Mucosa of rectum (tissue), 2 donors: ENCODE data around the gene FIG4.
"Not testable (repeated sequence)": the region's sequence is repeated elsewhere in the genome, so short reads cannot be mapped to it uniquely, and the experiment has no call there.

Experiments
- H3K27ac ChIP-seq, 2 donors: one replicate each; pipeline ENCODE4 v1.7.0; 2013; ENCODE audit warnings: inconsistent platforms in 2 of 2, low read depth in 2 of 2, low read length in 2 of 2
- H3K27me3 ChIP-seq, 2 donors: one replicate each; pipeline ENCODE4 v1.7.0; 2013; ENCODE audit warnings: low read length in 2 of 2; ENCODE audit not compliant: control insufficient read depth in 2 of 2, insufficient read depth in 2 of 2
- H3K36me3 ChIP-seq, 2 donors: one replicate each; pipeline ENCODE4 v1.7.0; 2013; ENCODE audit warnings: low read length in 2 of 2; ENCODE audit not compliant: control insufficient read depth in 2 of 2, insufficient read depth in 2 of 2
- H3K4me1 ChIP-seq, 2 donors: one replicate each; pipeline ENCODE4 v1.7.0; 2013; ENCODE audit warnings: low read length in 2 of 2, mild to moderate bottlenecking in 1 of 2; ENCODE audit not compliant: control insufficient read depth in 2 of 2, insufficient read depth in 2 of 2
- H3K4me3 ChIP-seq, 2 donors: one replicate each; pipeline ENCODE4 v1.7.0; 2013; ENCODE audit warnings: low read length in 2 of 2
- H3K9ac ChIP-seq, 2 donors: one replicate each; pipeline ENCODE4 v1.7.0; 2013; ENCODE audit warnings: low read length in 2 of 2, low read depth in 1 of 2, mild to moderate bottlenecking in 1 of 2
- H3K9me3 ChIP-seq, 2 donors: one replicate each; pipeline ENCODE4 v1.7.0; 2013; ENCODE audit warnings: low read length in 2 of 2; ENCODE audit not compliant: control insufficient read depth in 2 of 2
- donor health status: healthy.
- donor health status: Normal muscosa, but diverticular disease.

The FIG4 gene

DNA sequence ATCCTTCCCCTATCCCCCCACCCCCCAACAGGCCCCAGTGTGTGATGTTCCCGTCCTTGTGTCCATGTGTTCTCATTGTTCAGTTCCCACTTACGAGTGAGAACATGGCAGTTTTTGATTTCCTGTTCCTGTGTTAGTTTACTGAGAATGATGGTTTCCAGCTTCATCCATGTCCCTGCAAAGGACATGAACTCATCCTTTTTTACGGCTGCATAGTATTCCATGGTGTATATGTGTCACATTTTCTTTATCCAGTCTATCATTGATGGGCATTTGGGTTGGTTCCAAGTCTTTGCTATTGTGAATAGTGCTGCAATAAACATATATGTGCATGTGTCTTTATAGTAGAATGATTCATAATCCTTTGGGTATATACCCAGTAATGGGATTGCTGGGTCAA lies 53.7 kb downstream of the FIG4 start:
- H3K9ac ChIP-seq, H3K4me3 ChIP-seq, H3K4me1 ChIP-seq, H3K27ac ChIP-seq, H3K27me3 ChIP-seq, H3K9me3 ChIP-seq: not testable (repeated sequence)
- peaks cover 11 to 13% of the 10 kb centered on the region in 2 donors for H3K36me3 ChIP-seq

GRCh38 chr6:109747221-109747620 lies 56.1 kb downstream of the FIG4 start:
- no peaks in the 10 kb centered on the region for H3K27me3 ChIP-seq
- H3K4me1 ChIP-seq: no peaks in the 10 kb centered on the region
- H3K27ac ChIP-seq: no peak overlapping the region
- no peaks in the 10 kb centered on the region for H3K9me3 ChIP-seq
- peaks cover 3 to 6% of the 10 kb centered on the region in 2 donors for H3K36me3 ChIP-seq
- no peak overlapping the region for H3K4me3 ChIP-seq
- H3K9ac ChIP-seq: no peak overlapping the region

DNA sequence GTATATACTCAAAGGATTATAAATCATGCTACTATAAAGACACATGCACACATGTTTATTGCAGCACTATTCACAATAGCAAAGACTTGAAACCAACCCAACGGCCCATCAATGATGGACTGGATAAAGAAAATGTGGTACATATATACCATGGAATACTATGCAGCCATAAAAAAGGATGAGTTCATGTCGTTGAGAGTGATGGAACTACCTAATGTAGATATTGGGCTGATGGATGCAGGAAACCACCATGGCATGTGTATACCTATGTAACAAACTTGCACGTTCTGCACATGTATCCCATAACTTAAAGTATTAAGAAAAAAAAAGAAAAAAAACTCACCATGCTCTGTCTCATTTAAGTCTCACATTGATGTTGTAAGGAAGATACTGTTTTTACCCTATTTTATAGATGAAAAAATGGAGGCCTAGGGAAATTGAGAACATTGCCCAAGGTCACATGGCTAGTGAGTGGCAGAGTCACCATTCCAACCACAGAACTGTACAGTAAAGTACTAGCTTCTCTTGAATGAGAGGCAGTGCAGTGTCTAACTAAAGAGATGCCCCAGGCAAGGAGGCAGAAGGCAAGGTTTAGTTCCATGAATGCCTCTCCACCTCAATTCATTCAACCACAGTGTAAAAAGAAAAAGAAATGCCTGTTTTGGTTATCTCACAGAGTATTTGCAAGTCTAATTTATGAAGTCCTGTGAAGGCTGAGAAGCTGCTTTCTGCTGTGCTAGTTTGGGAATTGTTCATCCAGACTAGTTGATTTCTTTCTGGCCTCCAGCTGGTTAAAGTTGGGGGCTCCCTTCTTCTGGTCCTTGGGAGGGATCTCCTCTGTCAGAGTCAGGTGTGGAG lies 68.2 kb downstream of the FIG4 start:
- Histone ChIP-seq H3K9ac (no peak overlapping the region), H3K4me1 (peaks cover 0 to 2% of the 10 kb centered on the region in 2 donors), H3K9me3 (no peaks in the 10 kb centered on the region), H3K27me3 (no peaks in the 10 kb centered on the region), H3K36me3 (no peaks in the 10 kb centered on the region), H3K27ac (no peak overlapping the region), H3K4me3 (no peak overlapping the region)

- no peak overlapping the region for H3K9ac ChIP-seq
- H3K36me3 ChIP-seq: peaks cover 0 to 3% of the 10 kb centered on the region in 2 donors
- H3K4me3 ChIP-seq: no peak overlapping the region
- no peaks in the 10 kb centered on the region for H3K9me3 ChIP-seq
- H3K4me1 ChIP-seq: peaks cover 0 to 2% of the 10 kb centered on the region in 2 donors
- no peaks in the 10 kb centered on the region for H3K27me3 ChIP-seq
- no peak overlapping the region for H3K27ac ChIP-seq
Observed at GRCh38 chr6:109760208-109760607, 69.1 kb downstream of the FIG4 start.

DNA sequence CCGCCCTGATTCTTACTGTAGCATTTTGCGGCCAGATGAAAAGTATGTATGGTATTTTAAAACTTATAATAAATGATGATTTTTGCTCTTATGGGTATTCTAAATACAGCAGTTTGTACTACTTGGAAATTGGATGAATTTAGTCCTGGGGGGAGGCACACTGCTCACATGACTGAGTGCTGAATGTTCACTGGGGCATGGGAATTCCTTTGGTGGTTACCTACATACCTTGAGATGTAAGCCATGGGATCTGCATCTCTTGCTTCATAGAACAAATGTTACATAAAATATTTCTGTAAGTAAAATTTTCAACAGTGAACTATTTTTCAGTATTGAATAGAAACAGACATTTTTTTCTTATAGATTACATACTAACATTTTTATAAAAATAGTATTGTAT lies 71.1 kb downstream of the FIG4 start:
- no peak overlapping the region for H3K4me3 ChIP-seq
- no peaks in the 10 kb centered on the region for H3K9me3 ChIP-seq
- peaks cover under 1 to 14% of the 10 kb centered on the region in 2 donors for H3K36me3 ChIP-seq
- H3K9ac ChIP-seq: no peak overlapping the region
- H3K27ac ChIP-seq: no peak overlapping the region
- H3K27me3 ChIP-seq: no peaks in the 10 kb centered on the region
- H3K4me1 ChIP-seq: peaks cover 0 to 2% of the 10 kb centered on the region in 2 donors

GRCh38 chr6:109762769-109763441 lies 71.8 kb downstream of the FIG4 start:
- Histone ChIP-seq H3K4me3 (no peak overlapping the region), H3K27ac (no peak overlapping the region), H3K9ac (no peak overlapping the region), H3K9me3 (no peaks in the 10 kb centered on the region), H3K36me3 (peaks cover 4 to 17% of the 10 kb centered on the region in 2 donors), H3K4me1 (peaks cover 0 to 2% of the 10 kb centered on the region in 2 donors), H3K27me3 (no peaks in the 10 kb centered on the region)

- Histone ChIP-seq H3K36me3 (peaks cover 17 to 24% of the 10 kb centered on the region in 2 donors), H3K27me3 (no peaks in the 10 kb centered on the region), H3K9ac (no peak overlapping the region), H3K27ac (no peak overlapping the region), H3K4me1 (peaks cover 0 to 2% of the 10 kb centered on the region in 2 donors), H3K9me3 (no peaks in the 10 kb centered on the region), H3K4me3 (no peak overlapping the region)
Observed at GRCh38 chr6:109766167-109766566, 75.1 kb downstream of the FIG4 start.

- Histone ChIP-seq H3K27ac (no peak overlapping the region), H3K9me3 (no peaks in the 10 kb centered on the region), H3K36me3 (peaks cover 17 to 24% of the 10 kb centered on the region in 2 donors), H3K4me3 (no peak overlapping the region), H3K27me3 (no peaks in the 10 kb centered on the region), H3K4me1 (no peaks in the 10 kb centered on the region), H3K9ac (no peak overlapping the region)
Observed at GRCh38 chr6:109767961-109768360, 76.9 kb downstream of the FIG4 start.

DNA sequence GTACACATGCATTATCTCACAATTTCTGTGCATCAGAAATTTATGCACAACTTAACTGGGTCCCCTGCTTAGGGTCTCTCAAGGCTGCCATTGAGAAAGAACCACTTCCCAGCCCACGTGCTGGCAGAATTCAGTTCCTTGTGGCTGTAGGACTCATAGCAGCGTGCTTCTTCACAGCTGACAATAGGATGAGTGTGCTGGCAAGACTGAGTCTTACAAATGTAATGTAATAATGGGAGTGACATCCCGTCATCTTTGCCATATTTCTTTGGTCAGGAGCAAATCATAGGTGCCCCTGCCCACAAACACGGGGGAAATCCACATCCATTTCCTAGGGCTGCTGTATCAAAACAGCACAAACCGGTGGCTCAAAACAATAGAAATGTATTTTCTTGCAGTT lies 77.4 kb downstream of the FIG4 start:
- H3K36me3 ChIP-seq: peaks cover 17 to 24% of the 10 kb centered on the region in 2 donors
- H3K27ac ChIP-seq: no peak overlapping the region
- H3K4me1 ChIP-seq: no peaks in the 10 kb centered on the region
- no peaks in the 10 kb centered on the region for H3K27me3 ChIP-seq
- no peak overlapping the region for H3K4me3 ChIP-seq
- no peaks in the 10 kb centered on the region for H3K9me3 ChIP-seq
- no peak overlapping the region for H3K9ac ChIP-seq

DNA sequence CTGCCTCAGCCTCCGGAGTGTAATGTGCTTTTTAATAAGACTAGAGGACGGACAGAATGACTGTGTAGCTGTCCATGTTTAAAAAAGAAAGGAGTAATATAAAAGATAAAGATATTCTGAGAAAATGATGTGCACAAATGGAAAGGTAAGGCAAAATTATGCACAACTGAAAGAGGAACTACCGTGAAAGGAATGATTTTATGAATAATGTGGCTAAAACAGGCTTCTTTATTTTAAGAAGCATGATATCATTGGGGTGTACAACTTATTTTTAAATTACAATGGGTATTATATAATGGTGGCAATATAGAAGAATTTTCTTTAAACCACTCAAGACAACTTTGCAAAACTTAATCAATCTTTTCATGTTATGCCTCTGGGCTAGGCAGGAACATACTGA lies 78.1 kb downstream of the FIG4 start:
- peaks cover 17 to 24% of the 10 kb centered on the region in 2 donors for H3K36me3 ChIP-seq
- no peaks in the 10 kb centered on the region for H3K27me3 ChIP-seq
- no peak overlapping the region for H3K27ac ChIP-seq
- no peaks in the 10 kb centered on the region for H3K4me1 ChIP-seq
- no peak overlapping the region for H3K9ac ChIP-seq
- no peaks in the 10 kb centered on the region for H3K9me3 ChIP-seq
- no peak overlapping the region for H3K4me3 ChIP-seq
